ENCODE measurements around the gene DCLK2.
"Not testable (repeated sequence)": the region's sequence is repeated elsewhere in the genome, so short reads cannot be mapped to it uniquely, and the experiment has no call there.

DNA sequence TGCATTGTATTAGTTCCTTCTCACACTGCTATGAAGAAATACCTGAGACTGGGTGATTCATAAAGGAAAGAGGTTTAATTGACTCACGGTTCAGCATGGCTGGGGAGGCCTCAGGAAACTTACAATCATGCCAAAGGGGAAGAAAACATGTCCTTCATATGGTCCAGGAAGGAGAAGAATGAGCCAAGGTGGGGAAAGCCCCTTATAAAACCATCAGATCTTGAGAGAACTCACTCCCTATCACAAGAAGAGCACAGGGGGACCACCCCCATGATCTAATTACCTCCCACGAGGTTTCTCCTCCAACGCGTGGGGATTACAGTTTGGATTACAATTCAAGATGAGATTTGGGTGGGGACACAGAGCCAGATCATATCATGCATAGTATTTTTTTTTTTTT is 106.8 kb downstream of the DCLK2 start:
- TF ChIP-seq, protein P1, sequence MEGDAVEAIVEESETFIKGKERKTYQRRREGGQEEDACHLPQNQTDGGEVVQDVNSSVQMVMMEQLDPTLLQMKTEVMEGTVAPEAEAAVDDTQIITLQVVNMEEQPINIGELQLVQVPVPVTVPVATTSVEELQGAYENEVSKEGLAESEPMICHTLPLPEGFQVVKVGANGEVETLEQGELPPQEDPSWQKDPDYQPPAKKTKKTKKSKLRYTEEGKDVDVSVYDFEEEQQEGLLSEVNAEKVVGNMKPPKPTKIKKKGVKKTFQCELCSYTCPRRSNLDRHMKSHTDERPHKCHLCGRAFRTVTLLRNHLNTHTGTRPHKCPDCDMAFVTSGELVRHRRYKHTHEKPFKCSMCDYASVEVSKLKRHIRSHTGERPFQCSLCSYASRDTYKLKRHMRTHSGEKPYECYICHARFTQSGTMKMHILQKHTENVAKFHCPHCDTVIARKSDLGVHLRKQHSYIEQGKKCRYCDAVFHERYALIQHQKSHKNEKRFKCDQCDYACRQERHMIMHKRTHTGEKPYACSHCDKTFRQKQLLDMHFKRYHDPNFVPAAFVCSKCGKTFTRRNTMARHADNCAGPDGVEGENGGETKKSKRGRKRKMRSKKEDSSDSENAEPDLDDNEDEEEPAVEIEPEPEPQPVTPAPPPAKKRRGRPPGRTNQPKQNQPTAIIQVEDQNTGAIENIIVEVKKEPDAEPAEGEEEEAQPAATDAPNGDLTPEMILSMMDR (IDR thresholded peaks at IDR 0.05) = not testable (repeated sequence)
- not testable (repeated sequence) for TF ChIP-seq POLR2A (IDR thresholded peaks at IDR 0.05)

Data from upper lobe of left lung (tissue), 4 donors.